Activated T-helper 1 cell treated with Interleukin-2 at 50 U/mL for 16 hours (primary cell): Measurements from ENCODE around the gene KCNK15.
"Not testable (repeated sequence)": the region's sequence is repeated elsewhere in the genome, so short reads cannot be mapped to it uniquely, and the experiment has no call there.

Experiments
- DNase-seq: peaks from one replicate; pipeline ENCODE4 v3.0.0-alpha.2; 2020; ENCODE audit warnings: low read depth

Gene KCNK15

DNA sequence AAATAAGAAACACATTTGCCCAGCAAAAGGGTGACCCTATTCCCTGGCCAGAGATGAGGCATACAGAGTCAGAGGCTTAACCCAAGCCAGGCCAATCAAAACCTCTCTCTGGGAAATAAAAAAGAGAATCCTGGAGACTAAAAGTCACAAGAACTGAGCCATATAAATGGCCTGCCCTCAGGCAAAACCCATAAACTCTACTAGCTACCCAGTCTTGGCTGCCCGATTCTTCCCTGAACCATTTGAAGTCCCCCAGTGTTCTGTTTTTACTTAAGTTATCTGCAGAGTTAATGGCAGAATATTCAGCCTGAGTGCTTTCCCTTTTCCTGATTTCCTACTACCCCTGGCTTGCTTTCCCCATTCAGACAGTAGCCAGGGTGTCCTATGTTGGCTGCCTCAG is 13.9 kb downstream of the KCNK15 start:
- DNase-seq, result no peak

- DNase-seq, result no peak
These were observed 15.8 kb downstream of the KCNK15 start for GRCh38 chr20:44761423-44761822.

- DNase-seq, result no peak
These were observed 16.9 kb downstream of the KCNK15 start for GRCh38 chr20:44762466-44763140.

DNA sequence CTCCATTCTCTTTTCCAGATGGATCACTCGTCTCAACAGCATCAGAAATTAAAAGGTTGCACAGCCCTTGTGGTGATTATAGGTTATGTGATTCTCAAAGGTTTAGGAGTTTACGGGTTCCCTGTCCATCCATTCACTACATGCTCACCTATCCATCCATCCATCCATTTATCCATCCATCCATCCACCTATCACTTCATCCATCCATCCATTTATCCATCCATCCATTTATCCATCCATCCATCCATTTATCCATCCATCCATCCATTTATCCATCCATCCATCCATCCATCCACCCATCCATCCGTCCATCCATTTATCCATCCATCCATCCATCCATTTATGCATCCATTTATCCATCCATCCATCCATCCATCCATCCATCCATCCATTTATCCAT is 18.1 kb downstream of the KCNK15 start:
- not testable (repeated sequence) for DNase-seq

GRCh38 chr20:44765091-44765490 is 19.4 kb downstream of the KCNK15 start:
- DNase-seq, result no peak

DNA sequence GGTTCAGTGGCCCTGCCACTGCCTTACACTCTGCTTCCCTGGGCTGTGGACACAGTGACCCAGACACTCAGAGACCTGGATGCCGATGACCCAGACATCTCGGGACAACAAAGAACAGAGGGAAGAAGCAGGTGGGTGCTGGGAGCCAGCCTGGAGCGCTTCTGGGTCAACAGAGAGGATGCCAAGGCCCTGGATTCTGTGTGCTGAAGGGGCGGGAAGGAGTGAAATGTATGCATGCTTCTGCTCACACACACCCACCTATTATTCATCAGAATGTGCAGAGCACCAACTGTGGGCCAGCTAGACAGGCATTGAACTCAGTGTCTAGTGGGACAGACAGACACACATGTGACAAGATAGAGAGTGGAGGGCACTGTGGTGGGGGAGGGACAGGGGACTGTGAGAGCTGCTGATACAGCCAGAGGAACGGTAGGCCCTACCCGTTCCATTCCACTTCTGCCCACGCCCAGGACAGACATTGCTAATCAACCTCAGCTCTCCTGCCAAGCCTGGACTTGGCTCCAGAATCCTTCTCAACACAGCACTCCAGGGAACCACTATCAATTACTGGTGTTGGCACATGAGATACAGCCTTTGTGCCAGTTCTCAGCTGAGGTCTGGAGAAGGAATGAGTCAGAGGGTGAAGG is 20.2 kb downstream of the KCNK15 start:
- DNase-seq, result no peak

- DNase-seq, result no peak
These were observed 22.6 kb downstream of the KCNK15 start for GRCh38 chr20:44768256-44768655.

GRCh38 chr20:44768854-44769480 is 23.3 kb downstream of the KCNK15 start:
- DNase-seq, result no peak

- no peak for DNase-seq
These were observed 23.8 kb downstream of the KCNK15 start for GRCh38 chr20:44769481-44769863.

DNA sequence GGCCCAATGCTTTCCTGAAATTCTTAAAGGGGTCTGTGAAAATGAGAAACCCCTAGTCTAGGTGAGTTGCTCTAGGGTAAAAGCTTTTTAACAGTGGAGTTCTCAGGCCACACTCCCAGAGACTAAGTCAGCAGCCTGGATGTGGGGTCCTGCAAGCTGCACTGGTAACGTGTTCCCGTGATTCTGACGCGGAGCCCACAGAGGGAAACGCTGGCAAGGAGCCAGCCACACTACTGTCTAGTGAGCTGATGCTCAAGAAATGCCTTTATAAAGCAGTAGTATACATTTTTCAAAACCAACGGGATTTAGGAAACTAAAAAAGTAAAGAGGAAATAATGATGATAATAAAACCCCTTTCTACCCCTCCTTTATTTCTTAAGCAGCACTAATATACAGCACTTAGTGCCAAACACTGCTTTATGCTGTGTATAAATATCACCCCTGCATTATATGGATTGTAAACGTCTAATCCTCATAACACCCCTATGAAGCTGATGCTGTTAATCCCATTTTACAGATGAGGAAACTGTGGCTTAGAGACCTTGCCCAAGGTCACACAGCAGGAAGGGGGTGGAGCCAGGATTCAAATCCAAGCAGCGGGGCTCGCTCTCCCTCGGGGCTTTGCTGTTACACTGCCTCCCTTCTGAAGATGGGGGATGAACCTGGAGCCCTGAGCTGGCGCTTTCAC is 25.0 kb downstream of the KCNK15 start:
- no peak for DNase-seq

DNA sequence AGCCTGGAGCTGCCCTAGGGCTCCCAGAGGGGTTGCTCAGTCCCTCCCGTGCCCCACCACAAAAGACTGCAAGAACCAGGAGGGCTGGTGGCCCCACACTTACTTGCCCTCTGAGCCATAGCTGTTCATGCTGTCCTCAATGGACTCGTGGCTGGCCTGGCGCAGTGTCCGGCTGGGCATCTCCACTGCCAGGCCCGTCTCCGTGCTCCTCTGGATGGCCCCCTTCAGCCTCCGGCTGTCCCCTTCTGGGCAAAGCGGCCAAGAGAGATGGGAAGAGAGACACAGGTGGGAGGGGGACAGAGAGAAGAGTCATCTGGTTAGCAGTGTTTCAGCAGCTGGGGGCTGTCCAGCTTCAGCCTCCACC is 25.5 kb downstream of the KCNK15 start:
- DNase-seq, result no peak

- no peak for DNase-seq
These were observed 27.0 kb downstream of the KCNK15 start for GRCh38 chr20:44772636-44773035.

GRCh38 chr20:44773070-44773829 is 27.6 kb downstream of the KCNK15 start:
- no peak for DNase-seq

DNA sequence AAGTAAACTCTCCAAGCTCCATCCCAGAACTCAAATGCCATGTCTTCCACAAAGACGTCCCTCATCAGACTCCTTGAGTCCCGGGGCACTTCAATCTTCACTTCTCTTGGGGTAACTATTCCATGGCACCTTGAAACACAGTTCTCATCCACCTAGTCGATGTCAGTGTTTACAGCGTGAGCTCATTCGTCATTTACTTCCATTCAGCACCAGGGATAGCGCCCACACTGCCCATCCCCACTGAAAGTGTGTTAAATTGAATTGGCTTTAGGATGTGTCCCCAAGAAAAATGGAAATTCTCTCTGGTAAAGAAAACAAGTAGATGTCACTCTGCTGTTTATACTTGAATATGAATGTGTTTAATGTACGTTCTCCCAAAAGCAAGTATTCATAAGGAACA is 31.3 kb downstream of the KCNK15 start:
- no peak for DNase-seq

DNA sequence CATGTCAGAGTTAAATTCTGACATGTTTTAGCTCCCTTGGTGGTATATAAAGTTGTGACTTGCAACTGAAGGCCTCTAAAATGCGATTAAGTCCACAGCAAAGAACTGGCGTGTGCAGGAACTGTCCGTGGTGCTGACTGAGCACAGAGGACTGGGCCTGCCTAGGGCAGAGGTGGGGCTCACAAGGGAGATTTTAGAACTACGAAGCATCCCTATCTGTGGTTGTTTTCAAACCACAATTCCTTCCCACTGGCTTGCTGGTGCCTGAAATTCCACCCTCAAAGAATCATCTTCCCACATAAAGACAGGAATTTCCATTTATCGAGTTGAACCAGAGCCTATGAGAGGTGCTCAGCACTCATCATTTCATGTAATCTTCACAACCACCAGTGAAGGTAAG is 34.6 kb downstream of the KCNK15 start:
- no peak for DNase-seq

GRCh38 chr20:44781118-44781517 is 35.5 kb downstream of the KCNK15 start:
- no peak for DNase-seq

GRCh38 chr20:44781791-44782190 is 36.1 kb downstream of the KCNK15 start:
- no peak for DNase-seq

DNA sequence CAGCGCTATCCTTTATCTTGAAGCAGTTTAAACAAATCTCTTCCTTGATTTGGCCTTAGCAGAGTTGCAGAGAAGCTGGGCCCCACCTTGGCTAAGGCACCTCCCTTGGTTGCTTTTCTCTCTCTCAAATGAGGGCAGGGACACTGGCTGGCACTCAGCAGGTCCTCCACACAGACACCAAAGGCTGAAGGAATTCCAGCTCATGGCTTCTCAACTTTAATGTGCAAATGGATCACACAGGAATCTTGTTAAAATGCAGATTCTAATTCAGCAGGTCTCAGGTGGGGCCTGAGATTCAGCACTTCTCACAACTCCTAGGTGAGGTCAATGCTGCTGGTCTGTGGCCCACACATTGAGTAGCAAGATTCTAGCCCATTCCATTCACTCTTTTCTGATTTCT is 39.0 kb downstream of the KCNK15 start:
- no peak for DNase-seq

GRCh38 chr20:44785768-44786167 is 40.1 kb downstream of the KCNK15 start:
- DNase-seq, result no peak

GRCh38 chr20:44787299-44787698 is 41.6 kb downstream of the KCNK15 start:
- no peak for DNase-seq

DNA sequence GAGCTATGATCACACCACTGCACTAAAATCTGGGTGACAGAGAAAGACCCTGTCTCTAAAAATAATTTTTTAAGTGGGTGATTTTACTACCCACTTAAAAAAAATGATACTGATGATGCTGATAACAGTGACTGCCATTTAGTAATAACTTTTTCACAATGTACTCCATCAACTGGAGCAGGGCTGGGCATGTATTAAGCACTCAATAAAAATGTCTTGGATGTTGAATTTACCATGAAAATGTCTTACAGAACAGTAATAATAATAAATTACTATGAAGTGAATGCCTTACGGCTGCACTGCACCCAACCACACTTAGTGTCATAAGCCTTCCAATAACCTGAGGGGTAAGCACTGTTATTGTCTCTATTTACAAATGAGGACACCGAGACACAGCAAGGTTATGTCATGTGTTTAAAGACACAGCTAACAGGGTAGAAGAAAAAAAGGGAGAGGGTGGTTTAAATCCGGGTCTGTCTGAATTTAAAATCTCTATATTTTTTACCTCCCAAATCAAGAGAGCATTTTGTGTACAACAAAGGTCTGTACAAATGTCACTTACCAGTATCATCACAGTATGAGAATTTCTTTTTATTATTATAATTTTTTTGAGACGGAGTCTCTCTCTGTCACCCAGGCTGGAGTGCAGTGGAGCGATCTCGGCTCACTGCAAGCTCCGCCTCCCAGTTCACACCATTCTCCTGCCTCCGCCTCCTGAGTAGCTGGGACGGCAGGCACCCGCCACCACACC is 43.2 kb downstream of the KCNK15 start:
- no peak for DNase-seq
